Osteoblast (primary cell): ENCODE data around the gene SHB. TPM values are rescaled to one million over a fixed set of nuclear protein-coding genes. Genes with fewer than 3 reads are reported as not detected.

ENCODE experiments used
- DNase-seq: peaks from one replicate; pipeline ENCODE4 v3.0.0; 2011; ENCODE audit warnings: low spot score, mixed read lengths; ENCODE audit not compliant: insufficient read length; ENCODE audit errors: missing footprints
- H2AFZ ChIP-seq: 2 replicates; pipeline ENCODE4 v1.6.0; 2011; ENCODE audit warnings: mild to moderate bottlenecking, low read length
- H3K27ac ChIP-seq: 2 replicates; pipeline ENCODE4 v1.5.1; 2011; ENCODE audit warnings: mild to moderate bottlenecking, low read depth, low read length, moderate library complexity
- H3K27me3 ChIP-seq: 2 replicates; pipeline ENCODE4 v1.6.0; 2012; ENCODE audit warnings: mild to moderate bottlenecking, control low read depth, inconsistent platforms, low read length, moderate library complexity; ENCODE audit not compliant: insufficient read depth
- H3K36me3 ChIP-seq: 2 replicates; pipeline ENCODE4 v1.5.1; 2011; ENCODE audit warnings: mild to moderate bottlenecking, low read length, control low read depth, moderate library complexity; ENCODE audit not compliant: insufficient read depth
- H3K4me1 ChIP-seq: 2 replicates; pipeline ENCODE4 v1.5.1; 2011; ENCODE audit warnings: mild to moderate bottlenecking, low read length, control low read depth, moderate library complexity; ENCODE audit not compliant: insufficient read depth
- H3K4me2 ChIP-seq: 2 replicates; pipeline ENCODE4 v1.6.0; 2011; ENCODE audit warnings: mild to moderate bottlenecking, low read length; ENCODE audit not compliant: insufficient read depth
- H3K4me3 ChIP-seq: fragments of 200-600 bp; sonication (generic); 3 replicates; pipeline ENCODE4 v1.5.1; 2012; ENCODE audit warnings: mild to moderate bottlenecking, low read length, inconsistent platforms; ENCODE audit not compliant: insufficient read depth
- H3K79me2 ChIP-seq: 2 replicates; pipeline ENCODE4 v1.6.0; 2012; ENCODE audit warnings: mild to moderate bottlenecking, low read length, control low read depth, inconsistent platforms; ENCODE audit not compliant: insufficient read depth
- H3K9me3 ChIP-seq: 2 replicates; pipeline ENCODE4 v1.5.1; 2011; ENCODE audit warnings: low read depth, low read length, control low read depth
- H4K20me1 ChIP-seq: 2 replicates; pipeline ENCODE4 v1.6.0; 2012; ENCODE audit warnings: mild to moderate bottlenecking, low read length, control low read depth; ENCODE audit not compliant: insufficient read depth
- total RNA-seq: library from RNA; depleted of rRNA; stranded (reverse); fragments of >200 nt; gene quantifications from 2 replicates; pipeline ENCODE4 v1.2.3, GENCODE V29; 2012
- TF ChIP-seq, protein P1 (sequence below): IDR thresholded peaks from 2 replicates; pipeline ENCODE4 v1.5.1; 2011; ENCODE audit warnings: mild to moderate bottlenecking, low read depth, low read length, moderate library complexity; ENCODE audit errors: extremely low read depth

Gene SHB
- total RNA-seq, 1 donor = 9.4 TPM

DNA sequence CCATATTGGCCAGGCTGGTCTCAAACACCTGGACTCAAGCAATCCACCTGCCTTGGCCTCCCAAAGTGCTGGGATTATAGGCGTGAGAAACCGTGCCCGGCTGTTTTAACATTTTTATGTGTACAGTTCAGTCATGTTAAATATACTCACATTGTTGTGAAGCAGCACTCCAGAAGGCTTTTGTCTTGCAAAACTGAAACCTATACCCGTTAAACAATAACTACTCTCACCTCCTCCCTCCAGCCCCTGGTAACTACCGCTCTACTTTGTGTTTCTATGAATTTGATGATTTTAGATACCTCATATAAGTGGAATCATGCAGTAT, 23.1 kb upstream of the SHB start:
- Histone ChIP-seq H3K27ac (no peak overlapping the region), H3K79me2 (no peaks in the 10 kb centered on the region), H4K20me1 (no peaks in the 10 kb centered on the region), H2AFZ (no peak overlapping the region), H3K4me3 (no peak overlapping the region), H3K27me3 (peaks cover 8% of the 10 kb centered on the region), H3K36me3 (no peaks in the 10 kb centered on the region), H3K9me3 (no peaks in the 10 kb centered on the region), H3K4me2 (no peak overlapping the region), H3K4me1 (no peaks in the 10 kb centered on the region)
- DNase-seq = no peak
- TF ChIP-seq, protein P1, sequence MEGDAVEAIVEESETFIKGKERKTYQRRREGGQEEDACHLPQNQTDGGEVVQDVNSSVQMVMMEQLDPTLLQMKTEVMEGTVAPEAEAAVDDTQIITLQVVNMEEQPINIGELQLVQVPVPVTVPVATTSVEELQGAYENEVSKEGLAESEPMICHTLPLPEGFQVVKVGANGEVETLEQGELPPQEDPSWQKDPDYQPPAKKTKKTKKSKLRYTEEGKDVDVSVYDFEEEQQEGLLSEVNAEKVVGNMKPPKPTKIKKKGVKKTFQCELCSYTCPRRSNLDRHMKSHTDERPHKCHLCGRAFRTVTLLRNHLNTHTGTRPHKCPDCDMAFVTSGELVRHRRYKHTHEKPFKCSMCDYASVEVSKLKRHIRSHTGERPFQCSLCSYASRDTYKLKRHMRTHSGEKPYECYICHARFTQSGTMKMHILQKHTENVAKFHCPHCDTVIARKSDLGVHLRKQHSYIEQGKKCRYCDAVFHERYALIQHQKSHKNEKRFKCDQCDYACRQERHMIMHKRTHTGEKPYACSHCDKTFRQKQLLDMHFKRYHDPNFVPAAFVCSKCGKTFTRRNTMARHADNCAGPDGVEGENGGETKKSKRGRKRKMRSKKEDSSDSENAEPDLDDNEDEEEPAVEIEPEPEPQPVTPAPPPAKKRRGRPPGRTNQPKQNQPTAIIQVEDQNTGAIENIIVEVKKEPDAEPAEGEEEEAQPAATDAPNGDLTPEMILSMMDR = no peak

DNA sequence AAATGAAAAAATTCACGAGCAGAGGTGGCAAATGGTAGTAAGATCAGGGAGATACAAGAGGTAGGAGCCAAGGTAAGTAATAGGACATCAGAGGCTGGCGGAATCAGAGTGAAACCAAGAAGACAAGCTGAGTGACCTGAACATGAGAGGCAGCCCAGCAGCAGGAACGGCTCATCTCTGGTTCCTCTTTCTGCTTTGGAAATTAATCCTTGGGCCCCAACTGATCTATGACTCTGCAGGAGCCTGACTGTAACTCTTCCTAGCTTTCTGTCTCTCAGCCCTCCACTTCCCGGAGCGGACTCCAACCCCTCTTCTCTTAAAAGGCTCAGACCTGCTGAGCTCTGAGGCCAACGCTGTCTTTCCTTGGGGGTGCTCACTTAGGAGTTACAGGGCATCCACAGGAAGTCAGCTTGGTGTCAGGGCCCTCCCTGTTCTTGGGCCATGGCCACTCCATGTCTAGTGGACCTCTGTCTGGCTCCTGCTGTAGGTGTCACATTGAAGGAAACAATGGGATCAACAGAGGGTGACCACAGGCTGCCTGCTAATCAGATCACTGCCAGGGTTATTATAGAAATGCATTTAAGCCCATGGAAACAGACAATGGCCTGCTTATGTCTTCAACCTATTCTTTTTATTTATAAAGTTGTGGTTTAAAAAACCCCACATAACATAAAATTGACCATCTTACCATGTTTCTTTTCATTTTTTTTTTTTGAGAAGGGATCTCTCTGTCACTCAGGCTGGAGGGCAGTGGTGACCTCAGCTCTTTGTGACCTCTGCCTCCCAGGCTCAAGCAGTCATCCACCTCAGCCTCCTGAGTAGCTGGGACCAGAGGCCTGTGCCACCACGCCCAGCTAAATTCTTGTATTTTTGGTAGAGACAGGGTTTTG, 22.5 kb upstream of the SHB start:
- no peaks in the 10 kb centered on the region for H3K36me3 ChIP-seq
- TF ChIP-seq, protein P1 = no peak
- H3K9me3 ChIP-seq = no peaks in the 10 kb centered on the region
- no peaks in the 10 kb centered on the region for H3K4me1 ChIP-seq
- H3K27me3 ChIP-seq = peaks cover 8% of the 10 kb centered on the region
- DNase-seq = no peak
- H4K20me1 ChIP-seq = no peaks in the 10 kb centered on the region
- no peaks in the 10 kb centered on the region for H3K79me2 ChIP-seq
- H3K4me3 ChIP-seq = no peak overlapping the region
- H3K4me2 ChIP-seq = no peak overlapping the region
- H2AFZ ChIP-seq = no peak overlapping the region
- H3K27ac ChIP-seq = no peak overlapping the region

DNA sequence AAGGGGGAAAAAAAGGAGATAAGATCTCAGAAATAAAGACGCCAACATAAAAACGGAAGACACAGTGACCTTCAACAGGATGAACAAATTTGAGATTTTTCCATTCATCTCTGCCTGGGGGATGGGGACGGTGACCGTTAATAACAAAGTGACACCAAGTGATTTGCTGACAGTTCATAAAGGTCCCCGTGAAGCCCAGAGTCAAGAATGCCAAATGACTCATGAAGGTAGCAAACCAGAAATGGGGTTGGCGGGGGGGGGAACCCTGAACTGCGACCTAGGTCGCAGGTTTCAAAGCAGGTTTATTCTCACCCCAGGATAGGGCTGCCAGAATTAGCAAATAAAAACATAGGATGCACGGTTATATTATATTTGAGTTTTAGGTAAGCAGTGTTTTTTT, 21.1 kb upstream of the SHB start:
- Histone ChIP-seq H3K79me2 (no peaks in the 10 kb centered on the region), H3K4me2 (no peak overlapping the region), H3K4me3 (no peak overlapping the region), H3K36me3 (no peaks in the 10 kb centered on the region), H3K9me3 (no peaks in the 10 kb centered on the region), H3K27ac (no peak overlapping the region), H2AFZ (no peak overlapping the region), H3K4me1 (no peaks in the 10 kb centered on the region), H4K20me1 (no peaks in the 10 kb centered on the region), H3K27me3 (peaks cover 8% of the 10 kb centered on the region)
- TF ChIP-seq, protein P1 = no peak
- DNase-seq = no peak

DNA sequence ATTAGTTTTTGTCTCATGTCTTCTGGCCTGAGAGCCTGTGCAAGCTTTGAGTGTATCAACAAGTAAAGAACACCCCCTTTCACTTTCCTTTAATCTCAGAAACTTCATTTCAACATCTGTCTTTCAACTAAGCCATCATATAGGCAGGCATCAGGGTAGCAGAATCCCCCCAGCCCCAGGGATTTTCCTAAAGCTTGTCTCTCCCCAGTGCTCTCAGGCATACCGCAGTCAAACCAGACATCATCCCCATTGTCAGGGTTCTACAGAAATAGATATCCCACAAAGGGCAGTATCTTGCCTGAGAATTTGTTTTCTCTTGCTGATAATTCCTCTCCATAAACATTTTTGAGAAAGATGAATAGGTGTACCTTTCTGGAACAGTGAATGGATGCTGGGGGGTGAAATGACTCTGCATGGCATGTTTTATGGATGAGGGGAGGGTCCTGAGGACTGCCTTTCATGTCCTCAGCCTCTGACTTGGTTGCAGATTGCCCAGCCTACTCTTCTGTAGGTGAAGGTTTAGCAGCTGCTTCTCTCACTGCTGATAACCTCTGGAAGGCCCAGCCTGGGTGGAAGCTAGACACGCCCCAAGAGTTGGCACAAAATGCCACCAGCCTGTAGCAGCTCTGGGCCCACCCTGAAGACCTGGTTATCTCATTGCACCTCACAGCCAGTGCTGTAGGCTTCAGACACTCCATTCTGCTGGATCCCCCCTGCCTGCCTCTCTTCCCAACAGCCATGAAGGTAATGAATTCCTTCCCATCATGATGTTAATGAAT, 20.5 kb upstream of the SHB start:
- Histone ChIP-seq H3K79me2 (no peaks in the 10 kb centered on the region), H3K9me3 (no peaks in the 10 kb centered on the region), H3K27me3 (peaks cover 8% of the 10 kb centered on the region), H4K20me1 (no peaks in the 10 kb centered on the region), H3K4me2 (no peak overlapping the region), H3K4me3 (no peak overlapping the region), H3K27ac (no peak overlapping the region), H3K36me3 (no peaks in the 10 kb centered on the region), H2AFZ (no peak overlapping the region), H3K4me1 (no peaks in the 10 kb centered on the region)
- peak; percentile 85 for DNase-seq
- TF ChIP-seq, protein P1 = no peak
